Stomach (tissue), 9 donors: ENCODE measurements around the gene GLTP. TPM values are rescaled to one million over a fixed set of nuclear protein-coding genes. Genes with fewer than 3 reads are reported as not detected.

Experiments used
- DNase-seq, 2 donors: peaks; one replicate each; pipeline versions ENCODE4 v3.0.0 to v3.0.0-alpha.2; 2013 to 2019
- H3K27ac ChIP-seq, 5 donors: fragments of 200-600 bp in 4 of 5; sonication (generic) in 4 of 5; one replicate each; pipeline ENCODE4 v1.5.1; 2013 to 2019; ENCODE audit warnings: mild to moderate bottlenecking in 1 of 5, moderate library complexity in 1 of 5
- H3K27me3 ChIP-seq, 3 donors: fragments of 200-600 bp; sonication (generic); one replicate each; pipeline ENCODE4 v1.5.1; 2017 to 2019; ENCODE audit warnings: mixed run types in 1 of 3
- H3K36me3 ChIP-seq, 4 donors: fragments of 200-600 bp; sonication (generic); 1 replicate in 3 of 4; 2 replicates in 1 of 4; pipeline ENCODE4 v1.5.1; 2016 to 2019
- H3K4me1 ChIP-seq, 4 donors: fragments of 200-600 bp; sonication (generic); one replicate each; pipeline ENCODE4 v1.5.1; 2016 to 2019
- H3K4me3 ChIP-seq, 4 donors: fragments of 200-600 bp; sonication (generic) in 3 of 4; one replicate each; pipeline ENCODE4 v1.5.1; 2016 to 2019; ENCODE audit warnings: mild to moderate bottlenecking in 1 of 4
- H3K9me3 ChIP-seq, 4 donors: fragments of 200-600 bp; sonication (generic); one replicate each; pipeline ENCODE4 v1.5.1; 2016 to 2019
- CTCF ChIP-seq, 7 experiments: fragments of 450-650 bp in 4 of 7; fragments of 200-600 bp in 3 of 7; sonication (generic) in 3 of 7; IDR thresholded peaks; one replicate each; pipeline ENCODE4 v1.5.1; 2016 to 2019; ENCODE audit warnings: antibody characterized with exemption in 7 of 7, control low read depth in 2 of 7, mild to moderate bottlenecking in 1 of 7
- EP300 ChIP-seq: sonication (generic); formaldehyde crosslinking; IDR thresholded peaks from one replicate; pipeline ENCODE4 v1.6.1; 2017; ENCODE audit warnings: antibody characterized with exemption
- POLR2A ChIP-seq, 4 donors: fragments of 450-650 bp; IDR thresholded peaks; one replicate each; pipeline ENCODE4 v1.6.1; 2016; ENCODE audit warnings: antibody characterized with exemption in 4 of 4, control low read depth in 2 of 4, mild to moderate bottlenecking in 1 of 4, moderate library complexity in 1 of 4
- POLR2AphosphoS5 ChIP-seq, 3 donors: sonication (generic); formaldehyde crosslinking; IDR thresholded peaks; one replicate each; pipeline ENCODE4 v1.6.1; 2016; ENCODE audit warnings: antibody characterized with exemption in 3 of 3
- WGBS, 5 donors: extraction: QIAGEN DNeasy Blood & Tissue Kit in 3 of 5; methylation state at CpG; one replicate each; pipeline versions ENCODE4 v1.1.5 to v1.1.7; 2013 to 2018; 5-methylcytosine and 5-hydroxymethylcytosine counted together
- intact Hi-C: fragments of 100-400 bp; cut with DNase I; formaldehyde crosslinking; loops from one replicate; pipeline ENCODE4 v1.15.1; 2023; ENCODE audit warnings: low total_unique reads
- polyA plus RNA-seq, 3 donors: library from polyadenylated mRNA; stranded (reverse); fragments of 200-250 nt; gene quantifications; one replicate each; pipeline ENCODE4 v1.2.3, GENCODE V29; 2013
- total RNA-seq, 5 donors: library from RNA; depleted of rRNA; stranded (reverse); fragments of >200 nt; gene quantifications; one replicate each; pipeline versions ENCODE4 v1.1.0 to v1.2.3, GENCODE V29; 2014 to 2016
- donor health status: healthy with polysubstance abuse.
- donor health status: Bipolar disorder and iron deficiency.
- donor health status: healthy.

GLTP gene
- total and polyA plus RNA-seq, 8 donors: 26.4 to 93.6 (median 50.1) TPM

GRCh38 chr12:109811624-109811995 is 68.7 kb downstream of the GLTP start:
- TF ChIP-seq POLR2A (IDR thresholded peaks at IDR 0.05): no peak
- TF ChIP-seq CTCF (IDR thresholded peaks at IDR 0.05): no peak
- DNase-seq: no peak
- Histone ChIP-seq H3K9me3 (no peaks in the 10 kb centered on the region), H3K27me3 (peaks cover 0 to 9% (median 0%) of the 10 kb centered on the region in 3 donors), H3K27ac (no peak overlapping the region), H3K4me3 (no peak overlapping the region), H3K4me1 (no peaks in the 10 kb centered on the region), H3K36me3 (no peaks in the 10 kb centered on the region)
- intact Hi-C loops: no loop called here
- WGBS, 5 donors: 65 to 84% (median 71%) methylated on average over 5 of the region's 5 CpGs

- TF ChIP-seq POLR2A (IDR thresholded peaks at IDR 0.05): no peak
- TF ChIP-seq POLR2AphosphoS5 (IDR thresholded peaks at IDR 0.05): no peak
- no peak for DNase-seq
- WGBS, 5 donors: 83 to 93% (median 90%) methylated on average over 10 of the region's 10 CpGs
- no peaks in the 10 kb centered on the region for H3K9me3 ChIP-seq
- no peaks in the 10 kb centered on the region for H3K36me3 ChIP-seq
- intact Hi-C loops: no loop called here
- H3K4me3 ChIP-seq: no peak overlapping the region
- H3K27me3 ChIP-seq: peaks cover 0 to 7% (median 0%) of the 10 kb centered on the region in 3 donors
- no peaks in the 10 kb centered on the region for H3K4me1 ChIP-seq
- H3K27ac ChIP-seq: no peak overlapping the region
Measured at GRCh38 chr12:109810954-109811623, 69.3 kb downstream of the GLTP start.

GRCh38 chr12:109808876-109809646 is 71.3 kb downstream of the GLTP start:
- no peak for TF ChIP-seq EP300
- TF ChIP-seq POLR2A (IDR thresholded peaks at IDR 0.05): no peak
- no peak for TF ChIP-seq CTCF (IDR thresholded peaks at IDR 0.05)
- TF ChIP-seq POLR2AphosphoS5 (IDR thresholded peaks at IDR 0.05): no peak
- Histone ChIP-seq H3K4me1 (peaks cover 0 to 5% (median 0%) of the 10 kb centered on the region in 4 donors), H3K36me3 (no peaks in the 10 kb centered on the region), H3K9me3 (no peaks in the 10 kb centered on the region), H3K4me3 (no peak overlapping the region), H3K27ac (no peak overlapping the region), H3K27me3 (no peaks in the 10 kb centered on the region)
- DNase-seq: no peak
- WGBS, 5 donors: 90 to 97% (median 95%) methylated on average over 4 of the region's 4 CpGs
- intact Hi-C loops: loop anchor here (5.0 to 10.0 kb wide), 2 partner anchors 33 to 76 kb away; partner anchors contain the start of gene GLTP

- intact Hi-C loops: loop anchor here (5.0 to 10.0 kb wide), 2 partner anchors 34 to 77 kb away; partner anchors contain the start of gene GLTP
- Histone ChIP-seq H3K4me1 (peaks cover 0 to 5% (median 0%) of the 10 kb centered on the region in 4 donors), H3K36me3 (no peaks in the 10 kb centered on the region), H3K4me3 (no peak overlapping the region), H3K27me3 (no peaks in the 10 kb centered on the region), H3K27ac (no peak overlapping the region), H3K9me3 (no peaks in the 10 kb centered on the region)
- 87 to 94% (median 93%) methylated on average over 12 of the region's 12 CpGs for WGBS, 5 donors
- no peak for TF ChIP-seq POLR2A (IDR thresholded peaks at IDR 0.05)
- TF ChIP-seq CTCF (IDR thresholded peaks at IDR 0.05): no peak
- no peak for TF ChIP-seq POLR2AphosphoS5 (IDR thresholded peaks at IDR 0.05)
- TF ChIP-seq EP300: no peak
- DNase-seq: no peak
Measured at GRCh38 chr12:109807954-109808643, 72.2 kb downstream of the GLTP start.
